Colon (tissue), 2 donors: ENCODE data around the gene LMOD2.
A peak's percentile ranks its signal among the peaks of the same experiment; 100 is the strongest.
"Not testable (repeated sequence)": the region's sequence is repeated elsewhere in the genome, so short reads cannot be mapped to it uniquely, and the experiment has no call there.

Experiments used
- FAIRE-seq: peaks from 2 replicates; lab custom pipeline; 2012; peaks lifted over from hg19 to GRCh38; lab: Jason Lieb, UNC
- donor health status: control.
- donor health status: control.

LMOD2 gene, protein sequence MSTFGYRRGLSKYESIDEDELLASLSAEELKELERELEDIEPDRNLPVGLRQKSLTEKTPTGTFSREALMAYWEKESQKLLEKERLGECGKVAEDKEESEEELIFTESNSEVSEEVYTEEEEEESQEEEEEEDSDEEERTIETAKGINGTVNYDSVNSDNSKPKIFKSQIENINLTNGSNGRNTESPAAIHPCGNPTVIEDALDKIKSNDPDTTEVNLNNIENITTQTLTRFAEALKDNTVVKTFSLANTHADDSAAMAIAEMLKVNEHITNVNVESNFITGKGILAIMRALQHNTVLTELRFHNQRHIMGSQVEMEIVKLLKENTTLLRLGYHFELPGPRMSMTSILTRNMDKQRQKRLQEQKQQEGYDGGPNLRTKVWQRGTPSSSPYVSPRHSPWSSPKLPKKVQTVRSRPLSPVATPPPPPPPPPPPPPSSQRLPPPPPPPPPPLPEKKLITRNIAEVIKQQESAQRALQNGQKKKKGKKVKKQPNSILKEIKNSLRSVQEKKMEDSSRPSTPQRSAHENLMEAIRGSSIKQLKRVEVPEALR

DNA sequence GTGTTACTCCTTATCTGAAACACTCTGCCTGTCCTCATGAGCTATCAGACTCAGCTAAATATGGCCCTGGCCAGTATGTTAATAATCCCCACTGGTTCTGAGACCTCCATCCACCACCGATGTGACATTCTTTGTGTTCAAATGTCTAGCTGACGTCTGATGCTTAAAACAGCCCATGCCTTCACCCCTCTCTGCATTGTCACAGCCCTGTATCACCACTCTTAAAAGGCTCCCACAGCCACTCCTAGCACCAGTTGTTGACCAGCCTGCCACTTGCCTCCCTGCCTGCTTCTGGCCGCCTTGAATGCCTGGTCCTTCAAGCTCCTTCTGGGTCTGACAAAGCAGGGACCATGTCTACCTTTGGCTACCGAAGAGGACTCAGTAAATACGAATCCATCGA lies at the start of gene LMOD2:
LMOD2 (plus strand) TSS at position 253 of the 400 bp plus-strand sequence; CDS start at position 351, 98 bp downstream.
- FAIRE-seq = no peak

DNA sequence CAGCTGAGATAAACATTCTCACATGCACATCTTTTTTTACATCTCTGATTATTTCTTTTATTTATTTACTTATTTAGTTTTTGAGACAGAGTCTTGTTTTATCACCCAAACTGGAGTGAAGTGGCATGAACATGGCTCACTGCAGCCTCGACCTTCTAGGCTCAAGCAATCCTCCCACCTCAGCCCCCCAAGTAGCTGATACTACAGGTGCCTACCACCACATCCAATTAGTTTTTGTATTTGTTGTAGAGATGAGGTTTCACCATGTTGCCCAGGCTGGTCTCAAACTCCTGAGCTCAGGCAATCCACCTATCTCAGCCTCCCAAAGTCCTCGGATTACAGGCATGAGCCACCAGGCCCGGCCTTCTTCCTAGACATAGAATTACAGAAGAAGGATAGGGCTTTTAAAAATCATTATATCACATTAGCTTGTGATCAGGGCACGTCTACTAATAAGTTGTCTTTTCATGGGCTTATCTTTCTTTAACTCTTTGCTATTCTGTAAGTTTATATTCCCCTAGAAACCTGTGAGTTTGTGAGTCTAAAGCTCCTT lies 48.2 kb upstream of the LMOD2 start:
- FAIRE-seq = no peak

DNA sequence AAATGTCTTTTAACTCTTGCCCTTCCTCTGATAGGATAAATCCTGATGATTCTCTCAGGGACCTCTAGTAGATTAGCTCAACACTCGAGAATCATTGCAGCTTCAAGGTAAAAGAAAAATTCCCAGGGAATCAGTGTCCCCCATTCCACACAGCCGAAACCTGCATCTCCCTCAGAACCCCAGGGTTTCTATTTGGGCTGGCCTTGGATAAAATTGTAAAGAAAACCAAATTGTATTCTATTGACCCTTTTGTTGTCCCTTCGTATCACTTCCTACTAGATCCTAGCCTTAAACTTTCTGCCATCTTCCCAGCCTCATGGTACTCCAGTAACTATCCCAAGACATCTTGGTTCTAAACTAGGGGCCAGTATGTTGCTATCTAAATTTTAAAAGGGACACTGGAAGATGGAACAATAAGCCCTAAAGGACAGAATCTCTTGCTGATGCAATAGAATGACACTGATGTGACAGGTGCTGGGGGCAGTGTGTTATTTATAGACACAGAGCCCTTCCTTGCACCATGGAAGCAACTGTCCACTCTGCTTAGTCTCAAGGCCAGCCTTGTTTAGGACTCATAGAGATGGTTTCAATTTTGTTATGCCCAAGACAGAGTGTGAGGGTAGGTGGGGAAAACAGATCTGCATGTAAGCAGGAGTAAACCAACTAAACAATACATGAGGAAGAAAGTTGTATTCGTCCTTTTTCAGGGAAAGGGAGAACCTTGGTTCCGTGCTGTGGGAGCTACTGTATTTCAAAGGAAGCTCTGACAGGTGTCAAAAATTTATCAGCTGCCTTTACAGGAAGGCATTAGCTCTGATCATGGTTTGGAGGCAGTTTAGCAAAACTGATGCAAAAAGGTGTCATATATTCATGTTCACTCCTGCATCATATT lies 46.4 kb upstream of the LMOD2 start:
- no peak for FAIRE-seq

DNA sequence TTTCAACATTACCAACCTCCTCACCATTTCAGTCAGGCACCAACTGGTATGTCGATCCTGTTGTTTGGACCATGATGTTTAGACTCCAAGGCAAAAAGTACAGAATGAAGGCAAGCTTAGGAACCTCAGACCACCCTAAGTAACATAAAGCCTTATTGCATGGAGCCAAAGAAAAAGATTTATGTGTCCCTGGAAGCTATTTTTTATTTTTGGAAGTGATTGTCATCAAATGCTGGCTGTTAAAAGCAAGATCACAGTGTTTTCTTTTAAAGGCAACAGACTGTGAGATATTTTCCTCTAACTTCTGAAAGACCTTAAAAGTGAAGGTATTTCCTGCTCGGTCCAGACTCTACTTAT lies 45.8 kb upstream of the LMOD2 start:
- no peak for FAIRE-seq

DNA sequence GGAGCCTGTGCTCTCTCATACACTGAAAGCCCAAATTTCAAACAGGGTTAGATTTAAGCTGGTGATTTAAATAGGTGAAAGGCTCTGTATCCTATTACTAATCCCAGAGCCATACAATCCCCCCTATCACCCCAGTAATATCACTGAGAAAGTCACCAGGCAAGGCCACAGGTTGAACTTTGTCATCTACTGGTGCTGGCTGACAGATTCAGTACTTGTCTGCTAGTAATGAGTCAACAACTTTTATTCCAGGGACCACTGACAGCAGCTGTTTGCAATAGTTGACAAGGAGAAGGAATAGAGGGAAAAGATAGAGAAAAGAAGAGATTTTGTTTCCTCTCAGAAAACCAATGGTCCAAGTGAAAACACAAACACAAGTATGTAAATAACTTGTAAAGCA lies 43.6 kb upstream of the LMOD2 start:
- no peak for FAIRE-seq

DNA sequence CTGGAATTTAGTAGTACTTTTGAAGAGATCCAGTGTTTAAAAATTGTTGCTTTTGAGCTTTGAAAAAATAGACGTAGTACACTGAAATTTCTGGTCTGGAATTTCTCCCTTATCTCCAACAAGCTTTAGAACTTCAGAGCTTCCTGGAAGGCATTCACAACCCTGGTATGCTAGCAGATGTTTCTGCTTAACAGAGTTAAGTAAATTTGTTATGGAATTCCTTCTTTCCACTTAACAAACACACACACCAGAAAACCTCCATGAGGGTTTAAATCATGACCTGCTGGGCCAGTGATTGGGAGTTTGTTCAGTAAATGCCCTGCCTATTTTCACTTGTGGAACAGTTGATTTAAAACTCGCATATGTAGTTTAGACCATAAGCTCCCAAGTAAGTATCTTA lies 40.3 kb upstream of the LMOD2 start:
- no peak for FAIRE-seq

DNA sequence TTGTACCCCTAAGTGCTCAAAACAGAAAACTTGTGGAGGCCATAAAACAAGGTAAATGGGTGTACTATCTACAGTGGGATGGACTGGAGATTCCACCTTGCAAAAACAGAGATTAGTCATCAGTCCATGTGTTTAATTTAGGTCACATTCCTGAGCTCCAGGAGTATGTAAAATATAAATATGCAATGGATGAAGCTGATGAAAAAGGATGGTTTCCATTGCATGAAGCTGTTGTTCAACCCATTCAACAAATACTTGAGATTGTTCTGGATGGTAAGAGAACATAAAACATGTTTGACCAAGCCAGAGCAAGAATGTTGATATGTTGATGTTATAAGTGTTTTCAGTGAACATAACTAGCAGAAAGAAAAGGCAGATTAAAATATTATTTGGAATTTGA lies 39.4 kb upstream of the LMOD2 start:
- FAIRE-seq = no peak

DNA sequence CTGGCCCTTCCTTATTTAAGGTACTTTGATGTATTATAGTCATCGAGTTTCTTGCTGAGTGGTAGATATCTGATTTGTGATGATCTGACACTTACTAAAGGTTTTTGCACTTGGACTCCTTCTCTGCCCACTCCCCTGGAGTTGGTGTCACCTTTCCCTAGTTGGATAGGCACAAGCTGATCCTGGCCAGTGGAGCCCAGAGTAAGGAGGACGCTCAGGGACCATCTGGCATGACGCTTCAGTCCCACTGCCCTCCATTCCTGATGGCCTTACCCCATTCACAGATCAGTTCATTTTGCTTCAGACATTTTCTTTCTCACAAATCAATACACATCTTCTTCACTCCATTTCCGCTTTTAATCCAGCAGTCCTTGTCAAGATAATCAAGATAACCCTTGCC lies 34.0 kb upstream of the LMOD2 start:
- no peak for FAIRE-seq

DNA sequence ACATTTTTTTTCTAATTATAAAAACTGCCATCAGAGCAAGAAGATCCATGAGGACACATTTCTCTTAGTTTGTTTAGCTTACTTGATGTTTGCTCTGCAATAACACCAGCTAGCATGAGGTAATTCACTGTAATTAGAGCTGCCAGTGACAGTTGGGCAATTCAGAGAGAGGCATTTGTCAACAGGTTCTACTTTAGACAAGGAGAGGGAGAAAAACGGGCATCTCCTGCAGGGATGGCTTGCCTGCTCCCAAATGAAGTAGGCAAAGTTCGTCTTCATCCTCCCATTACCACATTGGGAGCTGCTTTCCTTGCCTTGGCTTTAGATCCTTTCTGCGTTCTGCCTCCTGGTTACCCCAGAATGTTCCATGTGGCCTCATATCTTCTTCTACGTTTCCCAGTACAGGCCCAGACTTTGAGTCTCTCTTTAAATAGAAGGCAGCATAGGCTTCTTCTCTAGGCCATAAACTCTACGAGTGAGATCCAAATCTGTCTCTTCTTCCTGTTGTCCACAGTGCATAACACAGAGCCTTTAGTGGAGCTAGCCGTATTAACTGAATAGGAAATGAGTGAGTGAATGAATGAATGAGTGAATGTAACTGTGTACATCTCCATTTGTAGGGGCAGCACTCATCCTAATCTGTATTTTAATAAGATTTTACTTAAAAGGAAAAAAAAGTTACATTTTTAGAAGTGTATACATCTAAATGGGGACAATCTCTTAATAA lies 32.8 kb upstream of the LMOD2 start:
- FAIRE-seq = no peak

DNA sequence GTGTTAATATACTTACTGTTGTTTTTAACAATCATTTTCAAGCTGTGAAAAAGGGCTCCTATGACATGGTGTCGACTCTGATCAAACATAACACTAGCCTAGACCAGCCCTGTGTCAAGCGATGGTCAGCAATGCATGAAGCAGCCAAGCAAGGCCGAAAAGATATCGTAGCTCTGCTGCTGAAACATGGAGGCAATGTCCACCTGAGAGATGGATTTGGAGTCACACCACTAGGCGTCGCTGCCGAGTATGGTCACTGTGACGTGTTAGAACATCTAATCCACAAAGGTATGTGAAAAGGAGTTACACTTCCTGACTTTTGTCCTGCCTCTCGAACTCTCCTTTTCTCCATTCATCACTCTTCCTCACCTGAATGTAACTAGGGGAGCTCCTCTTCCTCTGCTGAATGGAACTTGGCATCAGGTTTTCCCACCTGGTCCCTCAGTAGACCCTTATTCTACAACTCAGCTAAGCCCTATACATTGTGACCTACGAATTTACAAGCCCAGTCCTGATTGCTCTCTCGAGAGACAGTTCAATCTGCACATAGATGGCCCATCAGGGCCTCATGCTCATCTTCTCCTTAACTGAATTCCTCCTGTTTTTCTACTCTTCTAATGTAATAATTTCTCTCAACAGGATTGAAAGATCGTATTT lies 31.0 kb upstream of the LMOD2 start:
- no peak for FAIRE-seq

DNA sequence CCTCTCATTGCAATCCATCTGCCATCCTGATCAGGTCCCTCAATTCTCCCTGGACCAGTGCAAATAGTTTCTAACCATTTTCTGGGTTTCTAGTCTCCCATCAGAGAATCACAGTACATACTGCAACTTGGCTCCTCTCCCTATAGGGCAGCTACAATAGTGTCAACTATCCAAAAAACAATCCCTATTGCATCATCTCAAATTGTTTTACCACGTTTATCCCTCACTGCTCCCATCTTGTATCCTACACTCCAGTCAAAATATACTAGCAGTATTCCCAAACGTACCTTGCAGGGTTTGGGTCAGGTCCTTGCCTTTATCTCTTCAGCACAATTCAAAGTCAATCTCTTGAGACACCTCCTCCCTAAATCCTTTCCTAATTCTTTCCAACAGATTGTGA lies 30.4 kb upstream of the LMOD2 start:
- FAIRE-seq = no peak

DNA sequence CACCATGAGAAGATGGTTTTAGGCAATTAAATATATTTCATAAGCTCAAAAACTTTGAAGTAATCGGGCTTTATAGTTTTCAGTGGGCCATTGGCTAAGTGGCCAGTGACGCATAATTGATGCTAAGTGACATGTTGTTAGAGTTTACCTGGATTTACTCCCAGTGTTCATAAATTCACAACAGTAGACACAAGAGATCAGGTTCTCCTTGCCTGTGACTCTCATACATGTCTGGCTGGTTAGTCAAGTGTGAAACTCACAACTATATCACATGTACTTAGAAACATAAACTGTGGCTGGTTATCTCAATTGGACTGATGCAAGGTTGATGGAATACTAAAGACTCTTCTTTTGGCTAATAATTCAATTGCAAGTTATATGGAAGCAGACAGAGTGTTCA lies 27.8 kb upstream of the LMOD2 start:
- no peak for FAIRE-seq

DNA sequence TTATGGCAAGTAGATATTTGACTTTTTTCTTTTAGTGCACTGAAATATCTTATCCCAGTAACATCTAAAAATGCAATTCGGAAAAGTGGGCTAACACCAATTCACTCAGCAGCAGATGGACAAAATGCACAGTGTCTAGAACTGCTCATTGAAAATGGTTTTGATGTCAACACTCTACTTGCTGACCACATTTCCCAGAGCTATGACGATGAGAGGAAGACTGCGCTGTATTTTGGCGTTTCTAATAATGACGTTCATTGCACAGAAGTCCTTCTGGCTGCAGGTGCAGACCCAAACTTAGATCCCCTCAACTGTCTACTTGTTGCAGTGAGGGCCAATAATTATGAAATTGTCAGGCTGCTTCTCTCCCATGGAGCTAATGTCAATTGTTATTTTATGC lies 26.8 kb upstream of the LMOD2 start:
- no peak for FAIRE-seq

DNA sequence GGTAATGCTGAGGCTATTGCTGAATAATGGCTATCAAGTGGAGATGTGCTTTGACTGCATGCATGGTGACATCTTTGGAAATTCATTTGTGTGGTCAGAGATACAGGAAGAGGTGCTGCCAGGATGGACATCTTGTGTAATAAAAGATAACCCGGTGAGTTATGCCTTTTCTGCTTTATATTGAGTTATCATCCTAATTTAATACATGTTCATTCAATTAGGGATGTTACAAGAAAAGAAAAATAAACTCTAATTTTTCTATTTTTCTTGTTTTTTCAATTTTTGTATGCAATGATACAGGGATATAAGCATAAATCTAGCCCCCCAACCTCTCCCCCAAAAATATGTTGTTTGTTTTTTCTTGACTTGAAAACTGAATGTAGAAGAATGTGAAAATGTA lies 26.4 kb upstream of the LMOD2 start:
- no peak for FAIRE-seq

DNA sequence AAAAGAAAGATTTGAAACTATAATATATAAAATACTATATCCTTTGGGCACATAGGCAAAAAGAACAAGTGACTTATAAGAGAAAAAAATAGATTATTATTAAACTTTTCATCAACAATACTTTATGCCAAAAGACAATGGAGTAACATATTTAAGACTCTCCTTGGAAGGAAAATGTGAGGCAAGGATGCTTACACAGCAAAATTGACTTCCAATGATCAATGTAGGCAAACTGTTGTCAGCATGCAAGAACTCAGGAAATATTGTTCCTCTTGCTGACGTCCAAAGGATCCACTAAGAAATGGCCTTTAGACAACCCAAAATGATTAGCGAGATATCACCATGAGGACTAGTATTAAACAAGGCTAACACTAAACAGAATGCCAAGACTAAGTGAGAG lies 22.9 kb upstream of the LMOD2 start:
- FAIRE-seq = peak; percentile 64

DNA sequence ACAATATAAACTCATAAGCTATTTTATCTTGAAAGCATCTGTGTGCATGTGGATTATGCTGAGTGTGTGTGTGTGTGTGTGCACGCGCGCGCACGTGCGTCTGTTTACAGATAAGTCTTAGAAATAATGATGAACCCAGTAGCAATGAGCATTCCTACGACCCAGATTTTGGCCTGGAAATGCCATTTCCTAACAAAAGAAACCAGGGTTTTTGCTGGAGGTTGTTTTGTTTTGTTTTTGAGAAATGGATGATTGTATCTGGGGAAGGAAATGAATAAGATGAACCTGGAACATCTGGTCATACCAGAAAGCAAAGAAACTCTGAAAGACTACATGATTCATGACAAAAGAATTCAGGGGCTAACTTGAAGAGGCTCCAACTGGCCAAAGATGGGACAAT lies 22.1 kb upstream of the LMOD2 start:
- FAIRE-seq = no peak

DNA sequence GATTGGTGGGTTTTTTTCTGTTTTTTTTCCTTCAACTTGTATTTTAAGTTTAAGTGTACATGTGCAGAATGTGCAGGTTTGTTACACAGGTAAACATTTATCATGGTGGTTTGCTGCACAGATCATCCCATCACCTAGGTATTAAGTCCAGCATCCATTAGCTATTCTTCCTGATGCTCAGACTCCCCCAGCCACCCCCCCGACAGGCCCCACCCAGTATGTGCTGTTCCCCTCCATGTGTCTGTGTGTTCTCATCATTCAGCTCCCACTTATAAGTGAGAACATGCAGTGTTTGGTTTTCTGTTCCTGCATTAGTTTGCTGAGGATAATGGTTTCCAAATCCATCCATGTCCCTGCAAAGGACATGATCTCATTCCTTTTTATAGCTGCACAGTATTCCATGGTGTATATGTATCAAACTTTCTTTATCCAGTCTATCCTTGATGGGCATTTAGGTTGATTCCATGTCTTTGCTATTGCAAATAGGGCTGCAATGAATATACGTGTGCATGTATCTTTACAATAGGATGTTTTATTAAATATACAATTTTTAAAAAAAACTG lies 21.6 kb upstream of the LMOD2 start:
- not testable (repeated sequence) for FAIRE-seq

DNA sequence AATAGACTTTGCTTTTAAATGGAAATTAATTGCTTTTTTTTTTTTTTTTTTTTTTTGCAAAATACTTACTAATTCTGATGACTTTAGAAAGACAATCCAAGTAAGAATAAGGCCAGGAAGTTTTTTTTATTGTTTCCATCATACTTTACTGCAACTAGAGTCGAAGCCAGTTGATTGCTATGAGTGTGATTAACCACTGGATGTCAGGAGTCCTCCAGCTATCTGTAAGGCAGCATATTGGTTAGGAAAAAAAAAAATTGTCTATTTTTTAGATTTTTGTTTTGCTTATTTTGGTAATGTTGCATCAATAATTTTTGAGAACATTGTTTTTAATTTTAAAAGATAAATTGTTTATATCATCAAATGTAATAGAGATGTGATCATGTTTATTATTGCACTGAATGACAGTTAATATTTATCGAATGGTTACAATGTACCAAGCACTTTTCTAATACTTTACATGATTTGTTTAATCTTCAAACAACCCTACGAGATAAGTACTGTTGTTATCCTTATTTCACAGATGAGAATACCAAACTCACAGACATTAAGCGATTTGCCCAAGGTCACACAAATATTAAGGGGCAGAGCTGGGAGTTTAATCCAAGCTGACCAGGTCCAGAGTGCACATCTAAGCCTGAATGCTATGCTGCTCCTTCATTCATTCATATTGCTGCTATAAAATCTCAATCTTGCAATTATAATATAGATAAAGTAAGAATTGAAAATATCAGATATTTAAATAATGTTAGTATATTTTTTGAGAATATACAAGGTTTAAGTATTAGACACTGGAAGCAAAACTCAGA lies 19.9 kb upstream of the LMOD2 start:
- FAIRE-seq = peak; percentile 70

DNA sequence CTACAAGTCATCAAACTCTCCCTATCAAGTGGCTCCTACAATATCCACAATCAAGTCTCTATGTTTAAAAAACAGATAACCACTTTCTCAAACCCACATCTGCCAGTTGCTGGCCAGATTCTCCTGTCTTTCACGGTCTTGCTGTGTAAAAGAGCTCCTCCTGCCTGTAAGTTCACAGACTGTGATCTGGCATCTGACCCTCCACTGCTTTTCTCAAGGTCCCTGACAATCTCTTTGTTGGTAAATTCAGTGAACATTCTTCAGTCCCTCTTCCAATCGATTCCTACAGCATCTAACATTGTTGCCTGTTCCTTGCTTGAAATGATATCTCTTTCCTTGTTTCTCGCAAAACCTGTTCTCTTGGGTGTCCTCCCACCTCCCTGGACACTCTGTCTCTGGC lies 18.5 kb upstream of the LMOD2 start:
- no peak for FAIRE-seq

DNA sequence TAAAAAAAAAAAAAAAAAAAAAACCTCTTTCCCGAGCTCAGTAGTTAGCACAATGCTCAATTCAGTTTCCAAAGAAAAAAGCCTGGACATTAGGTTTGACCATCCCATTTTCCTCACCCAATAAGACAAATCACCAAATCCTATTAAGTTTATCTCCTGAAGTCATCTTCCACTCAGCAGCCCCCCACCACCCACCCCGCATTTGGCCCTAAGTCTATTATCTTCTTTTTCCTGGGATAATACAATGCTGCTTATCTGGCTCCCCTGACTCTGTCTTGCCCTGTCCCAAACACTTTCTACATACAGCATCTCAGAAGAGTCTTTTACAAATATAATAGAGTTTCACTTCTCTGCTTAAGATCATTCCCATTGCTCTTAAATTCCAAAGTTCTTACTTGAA lies 17.8 kb upstream of the LMOD2 start:
- no peak for FAIRE-seq
